OCI-LY1 (cell line): ENCODE results near the gene COLQ.

Experiments used
- CTCF ChIP-seq: fragments of 200-600 bp; sonication (generic), shearing (Covaris generic); IDR thresholded peaks from 2 replicates; pipeline ENCODE4 v1.5.1; 2017; ENCODE audit warnings: mild to moderate bottlenecking, antibody characterized with exemption, low read length, moderate library complexity, mixed read lengths
- EZH2 ChIP-seq: fragments of 200-600 bp; sonication (generic), shearing (Covaris generic); IDR thresholded peaks from 2 replicates; pipeline ENCODE4 v1.8.0; 2017; ENCODE audit warnings: borderline replicate concordance, mixed run types, mild to moderate bottlenecking, antibody characterized with exemption, low read length, moderate library complexity, mixed read lengths

- TF ChIP-seq CTCF (no peak), EZH2 (no peak)
These were observed 37.1 kb upstream of the COLQ start for GRCh38 chr3:15558581-15558980.
